CD4-positive, alpha-beta T cell treated with Interleukin-21 for 1 hour (primary cell): ENCODE data around the gene CASZ1.

Experiments used
- DNase-seq: peaks from one replicate; pipeline ENCODE4 v3.0.0-alpha.2; 2020

CASZ1 gene

GRCh38 chr1:10635085-10635896, 161.2 kb downstream of the CASZ1 start:
- no peak for DNase-seq

- DNase-seq = no peak
Measured at GRCh38 chr1:10634428-10635084, 161.9 kb downstream of the CASZ1 start.

- no peak for DNase-seq
Measured at GRCh38 chr1:10634075-10634427, 162.4 kb downstream of the CASZ1 start.

GRCh38 chr1:10633416-10633815, 163.0 kb downstream of the CASZ1 start:
- no peak for DNase-seq

DNA sequence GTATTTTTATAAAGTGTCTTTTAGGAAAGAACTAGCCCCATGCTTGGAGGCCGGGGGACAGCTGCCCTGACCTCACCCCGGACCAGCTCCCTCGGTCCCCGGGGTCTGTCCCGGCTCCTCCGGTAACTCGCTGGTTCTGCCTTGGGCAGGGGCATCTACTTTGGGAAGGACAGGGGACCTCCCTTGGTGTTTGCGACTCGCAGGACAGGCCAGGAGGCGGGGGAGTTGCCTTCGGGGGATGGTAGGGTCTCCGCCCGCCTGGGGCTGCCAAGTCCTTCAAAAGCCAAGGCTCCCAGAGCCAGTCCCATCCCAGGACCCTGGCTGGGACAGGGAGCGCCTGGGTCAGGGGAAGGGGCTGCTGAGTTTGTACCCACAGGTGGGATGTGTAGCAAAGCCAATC, 163.8 kb downstream of the CASZ1 start:
- no peak for DNase-seq

DNA sequence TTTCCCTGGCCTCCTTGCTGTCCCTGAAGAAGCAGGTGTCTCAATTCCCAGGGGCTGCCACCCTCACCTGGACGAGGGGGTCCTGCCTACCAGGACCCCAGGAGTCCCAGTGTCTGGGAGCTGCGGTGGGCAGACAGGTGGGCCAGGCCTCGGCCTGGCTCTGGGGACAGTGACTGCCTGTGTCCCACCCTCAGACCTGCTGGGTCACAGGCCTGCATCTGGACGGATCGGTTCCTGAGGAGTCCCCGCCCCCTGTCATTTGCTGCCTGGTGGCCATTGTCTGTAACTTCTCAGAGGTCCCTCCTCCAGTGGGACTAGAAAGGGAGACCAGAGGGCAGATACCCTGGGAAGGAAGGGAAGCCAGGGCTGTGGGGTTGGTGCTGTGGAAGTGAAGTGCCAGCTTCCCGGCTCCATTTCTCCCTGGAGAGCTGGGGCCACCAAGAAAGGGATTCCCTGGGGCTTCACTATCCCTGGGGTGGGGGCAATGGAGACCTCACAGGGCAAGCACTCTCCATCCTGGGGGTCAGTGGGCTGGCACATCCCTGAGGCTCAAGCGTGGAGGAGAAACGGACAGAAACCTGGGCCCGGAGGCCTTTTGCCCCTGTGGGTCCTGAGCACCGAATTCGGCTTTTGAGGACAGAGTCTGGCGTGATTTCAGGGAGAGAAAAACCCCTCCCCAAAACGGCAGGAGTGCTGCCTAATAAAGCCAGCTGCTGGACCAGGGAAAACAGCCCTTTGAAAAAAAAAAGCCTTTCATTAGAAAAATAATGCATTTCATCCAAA, 164.4 kb downstream of the CASZ1 start:
- no peak for DNase-seq

- no peak for DNase-seq
Measured at GRCh38 chr1:10631121-10631810, 165.2 kb downstream of the CASZ1 start.

DNA sequence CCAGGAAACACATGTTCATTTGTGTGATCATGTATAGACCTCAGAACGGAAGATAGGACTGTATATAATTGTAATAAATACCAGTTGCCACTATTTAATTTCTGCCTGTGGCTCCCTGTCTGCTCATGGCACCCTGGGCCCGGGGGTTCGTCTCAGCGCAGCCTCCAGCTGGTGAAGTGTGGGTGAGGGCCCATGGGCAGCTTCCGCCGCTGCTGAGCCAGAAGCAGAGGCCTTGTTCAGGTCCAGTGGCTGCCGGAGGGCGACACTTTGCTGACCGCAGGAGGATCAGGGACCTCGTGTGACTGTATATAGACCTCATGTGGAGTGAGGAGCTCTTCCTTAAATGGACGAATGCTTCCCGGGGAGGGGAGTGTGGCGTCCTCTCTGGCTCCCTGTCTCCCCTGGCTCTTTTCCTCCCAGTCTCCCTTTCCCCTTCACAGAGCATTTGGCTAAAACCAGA, 165.8 kb downstream of the CASZ1 start:
- DNase-seq = no peak

GRCh38 chr1:10629816-10630571, 166.5 kb downstream of the CASZ1 start:
- DNase-seq = no peak

DNA sequence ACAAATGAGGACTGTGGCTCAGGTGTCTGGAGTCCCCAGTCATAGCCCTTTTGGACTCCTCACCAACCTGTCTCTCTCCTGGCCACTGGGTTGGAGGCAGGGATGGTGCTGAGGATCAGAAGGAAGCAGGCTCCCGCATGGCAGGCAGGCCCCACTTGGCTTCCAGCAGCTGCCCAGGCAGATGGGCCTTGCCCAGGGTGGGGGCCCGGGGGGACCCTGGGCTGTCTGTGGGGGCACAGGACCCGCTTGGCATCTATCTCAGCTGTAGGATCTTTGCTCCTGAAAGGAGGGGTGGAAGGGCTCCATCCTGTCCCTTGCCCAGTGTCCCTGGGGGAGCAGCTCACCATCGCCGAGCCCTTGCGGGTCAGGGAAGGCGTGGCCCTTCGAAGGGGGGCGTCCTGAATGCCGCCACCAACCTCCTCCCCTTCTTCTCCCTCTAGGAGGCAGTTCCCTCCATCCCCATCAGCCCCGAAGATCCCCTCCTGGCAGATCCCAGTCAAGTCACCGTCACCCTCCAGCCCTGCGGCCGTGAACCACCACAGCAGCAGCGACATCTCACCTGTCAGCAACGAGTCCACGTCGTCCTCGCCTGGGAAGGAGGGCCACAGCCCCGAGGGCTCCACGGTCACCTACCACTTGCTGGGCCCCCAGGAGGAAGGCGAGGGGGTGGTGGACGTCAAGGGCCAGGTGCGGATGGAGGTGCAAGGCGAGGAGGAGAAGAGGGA, 167.2 kb downstream of the CASZ1 start:
- DNase-seq = no peak

GRCh38 chr1:10628685-10629084, 167.8 kb downstream of the CASZ1 start:
- DNase-seq = no peak

GRCh38 chr1:10626791-10627410, 169.5 kb downstream of the CASZ1 start:
- DNase-seq = no peak

- no peak for DNase-seq
Measured at GRCh38 chr1:10626131-10626731, 170.2 kb downstream of the CASZ1 start.

DNA sequence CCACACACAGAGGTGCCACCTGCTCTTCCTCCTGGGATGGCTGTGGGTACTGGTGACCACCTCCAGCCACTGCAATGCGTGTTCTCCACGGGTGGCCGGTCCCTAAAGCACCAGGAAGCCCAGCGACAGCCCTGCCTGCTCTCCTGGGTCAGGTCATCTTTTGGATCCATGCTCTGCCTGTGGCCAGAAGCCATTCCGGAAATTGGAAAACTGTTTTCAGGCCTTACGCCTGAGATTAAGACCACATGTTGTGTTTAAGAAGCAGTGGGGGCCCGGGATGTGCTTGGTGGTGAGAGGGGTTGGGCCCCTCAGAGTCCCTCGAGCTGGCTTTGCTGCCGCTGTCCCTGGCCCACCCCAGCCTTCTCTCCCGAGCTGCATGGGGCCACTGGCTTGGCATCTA, 170.9 kb downstream of the CASZ1 start:
- DNase-seq = no peak

DNA sequence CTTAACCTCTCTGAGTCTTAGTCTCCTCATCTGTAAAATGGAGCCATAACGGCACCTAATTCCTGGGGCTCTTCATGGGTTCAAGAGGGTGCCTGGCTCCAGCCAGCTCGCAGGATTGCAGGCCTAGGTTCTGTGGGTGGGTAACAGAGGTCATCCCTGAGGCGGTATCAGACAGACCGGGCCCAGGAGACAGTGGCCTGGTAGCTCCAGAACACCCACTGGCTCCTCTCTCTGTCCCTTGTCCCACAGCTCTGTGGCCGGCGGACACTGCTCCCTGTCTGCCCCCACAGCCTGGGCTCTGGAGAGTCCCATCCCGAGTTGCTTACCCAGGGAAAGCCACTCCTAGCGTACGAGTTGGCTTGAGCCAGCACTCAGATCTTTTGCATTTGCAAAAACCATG, 171.4 kb downstream of the CASZ1 start:
- DNase-seq = no peak

- DNase-seq = no peak
Measured at GRCh38 chr1:10624256-10625050, 172.0 kb downstream of the CASZ1 start.

DNA sequence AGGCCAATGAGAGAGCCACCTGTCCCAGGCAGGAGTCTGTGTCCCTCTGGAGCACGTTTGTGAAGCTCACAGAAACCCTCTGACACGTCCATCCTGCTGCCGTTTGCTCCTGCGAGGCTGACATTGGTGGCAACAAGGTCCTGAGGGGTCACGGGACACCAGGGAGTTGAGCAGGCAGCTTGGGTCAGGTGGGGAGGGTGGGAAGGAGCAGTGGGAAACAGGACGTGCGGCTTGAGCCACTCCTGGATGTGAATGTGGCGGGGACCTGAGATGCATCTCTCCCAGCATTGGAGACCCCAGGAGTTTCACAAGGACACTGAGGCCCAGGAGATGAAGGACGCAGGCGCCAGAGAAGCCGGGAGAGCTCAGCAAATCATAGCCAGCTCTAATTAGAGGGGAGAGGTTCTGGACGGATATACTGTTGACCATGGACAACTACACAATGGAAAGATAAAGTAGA, 172.7 kb downstream of the CASZ1 start:
- no peak for DNase-seq

GRCh38 chr1:10622910-10623685, 173.3 kb downstream of the CASZ1 start:
- DNase-seq = no peak

GRCh38 chr1:10621906-10622305, 174.5 kb downstream of the CASZ1 start:
- no peak for DNase-seq
